OCI-LY1 (cell line): ENCODE data around the gene MAML2.

Source experiments
- EZH2 ChIP-seq: fragments of 200-600 bp; sonication (generic), shearing (Covaris generic); IDR thresholded peaks from 2 replicates; pipeline ENCODE4 v1.8.0; 2017; ENCODE audit warnings: borderline replicate concordance, mixed run types, mild to moderate bottlenecking, antibody characterized with exemption, low read length, moderate library complexity, mixed read lengths
- TF ChIP-seq, protein P1 (sequence below): fragments of 200-600 bp; sonication (generic), shearing (Covaris generic); IDR thresholded peaks from 2 replicates; pipeline ENCODE4 v1.5.1; 2017; ENCODE audit warnings: mild to moderate bottlenecking, antibody characterized with exemption, low read length, moderate library complexity, mixed read lengths

GRCh38 chr11:96067160-96067559, 275.8 kb downstream of the MAML2 start:
- TF ChIP-seq, protein P1, sequence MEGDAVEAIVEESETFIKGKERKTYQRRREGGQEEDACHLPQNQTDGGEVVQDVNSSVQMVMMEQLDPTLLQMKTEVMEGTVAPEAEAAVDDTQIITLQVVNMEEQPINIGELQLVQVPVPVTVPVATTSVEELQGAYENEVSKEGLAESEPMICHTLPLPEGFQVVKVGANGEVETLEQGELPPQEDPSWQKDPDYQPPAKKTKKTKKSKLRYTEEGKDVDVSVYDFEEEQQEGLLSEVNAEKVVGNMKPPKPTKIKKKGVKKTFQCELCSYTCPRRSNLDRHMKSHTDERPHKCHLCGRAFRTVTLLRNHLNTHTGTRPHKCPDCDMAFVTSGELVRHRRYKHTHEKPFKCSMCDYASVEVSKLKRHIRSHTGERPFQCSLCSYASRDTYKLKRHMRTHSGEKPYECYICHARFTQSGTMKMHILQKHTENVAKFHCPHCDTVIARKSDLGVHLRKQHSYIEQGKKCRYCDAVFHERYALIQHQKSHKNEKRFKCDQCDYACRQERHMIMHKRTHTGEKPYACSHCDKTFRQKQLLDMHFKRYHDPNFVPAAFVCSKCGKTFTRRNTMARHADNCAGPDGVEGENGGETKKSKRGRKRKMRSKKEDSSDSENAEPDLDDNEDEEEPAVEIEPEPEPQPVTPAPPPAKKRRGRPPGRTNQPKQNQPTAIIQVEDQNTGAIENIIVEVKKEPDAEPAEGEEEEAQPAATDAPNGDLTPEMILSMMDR, result no peak
- TF ChIP-seq EZH2, result no peak
